Mesothelial cell of epicardium (in vitro differentiated cells): ENCODE measurements around the gene KLHL40. TPM values are rescaled to one million over a fixed set of nuclear protein-coding genes. Genes with fewer than 3 reads are reported as not detected.

Source experiments
- DNase-seq, 2 experiments: peaks; one replicate each; pipeline ENCODE4 v3.0.0; 2021; ENCODE audit warnings: low spot score in 2 of 2; ENCODE audit not compliant: unreplicated experiment in 2 of 2
- H3K27ac Mint-ChIP-seq: 2 replicates; pipeline ENCODE4 v1.8.0; 2021; ENCODE audit warnings: mixed read lengths
- H3K27me3 Mint-ChIP-seq: 2 replicates; pipeline ENCODE4 v1.8.0; 2021; ENCODE audit warnings: low read depth, mixed read lengths
- H3K36me3 Mint-ChIP-seq: 2 replicates; pipeline ENCODE4 v1.8.0; 2021; ENCODE audit warnings: mixed read lengths
- H3K4me1 Mint-ChIP-seq: 2 replicates; pipeline ENCODE4 v1.8.0; 2021; ENCODE audit warnings: mixed read lengths
- H3K4me3 Mint-ChIP-seq: 2 replicates; pipeline ENCODE4 v1.8.0; 2021; ENCODE audit warnings: mild to moderate bottlenecking, moderate library complexity, mixed read lengths
- H3K9me3 Mint-ChIP-seq: 2 replicates; pipeline ENCODE4 v1.8.0; 2021; ENCODE audit warnings: mixed read lengths
- CTCF ChIP-seq: fragments of 200-600 bp; sonication (generic); IDR thresholded peaks from one replicate; pipeline ENCODE4 v1.5.0; 2021; ENCODE audit warnings: antibody characterized with exemption; ENCODE audit not compliant: unreplicated experiment
- total RNA-seq: library from RNA; stranded (reverse); gene quantifications from 3 replicates; pipeline ENCODE4 v1.2.1, GENCODE V29; 2021

The KLHL40 gene
- total RNA-seq, 1 donor from 2014 or later = not detected

GRCh38 chr3:42682301-42683070 is 2.9 kb upstream of the KLHL40 start:
- Mint-ChIP-seq H3K4me1 (no peaks in the 10 kb centered on the region), H3K4me3 (no peak overlapping the region), H3K9me3 (peaks cover 10% of the 10 kb centered on the region), H3K27ac (no peak overlapping the region), H3K36me3 (no peaks in the 10 kb centered on the region), H3K27me3 (peaks cover 5% of the 10 kb centered on the region)
- DNase-seq = no peak
- TF ChIP-seq CTCF = no peak

- no peak overlapping the region for H3K4me3 Mint-ChIP-seq
- TF ChIP-seq CTCF = no peak
- peak overlapping the region; percentile 82 for H3K27ac Mint-ChIP-seq
Measured at GRCh38 chr3:42683875-42684598, 1.3 kb upstream of the KLHL40 start.

GRCh38 chr3:42684632-42685362 is 540 bp upstream of the KLHL40 start:
- peaks cover 10% of the 10 kb centered on the region for H3K27me3 Mint-ChIP-seq
- TF ChIP-seq CTCF = no peak
- H3K9me3 Mint-ChIP-seq = no peaks in the 10 kb centered on the region
- H3K27ac Mint-ChIP-seq = no peak overlapping the region
- H3K4me3 Mint-ChIP-seq = no peak overlapping the region
- DNase-seq = no peak
- no peaks in the 10 kb centered on the region for H3K36me3 Mint-ChIP-seq
- H3K4me1 Mint-ChIP-seq = no peaks in the 10 kb centered on the region

More at GRCh38 chr3:42683875-42684598, 1.3 kb upstream of the KLHL40 start:
- DNase-seq = no peak
- Mint-ChIP-seq H3K4me1 (no peaks in the 10 kb centered on the region), H3K9me3 (peaks cover 1% of the 10 kb centered on the region), H3K27me3 (peaks cover 6% of the 10 kb centered on the region), H3K36me3 (no peaks in the 10 kb centered on the region)

- Mint-ChIP-seq H3K4me1 (no peaks in the 10 kb centered on the region), H3K9me3 (no peaks in the 10 kb centered on the region), H3K27ac (no peak overlapping the region), H3K27me3 (peaks cover 21% of the 10 kb centered on the region), H3K4me3 (no peak overlapping the region), H3K36me3 (no peaks in the 10 kb centered on the region)
- TF ChIP-seq CTCF = no peak
- DNase-seq = no peak
Measured at GRCh38 chr3:42685891-42686820, 819 bp downstream of the KLHL40 start.
